Smooth muscle cell of the coronary artery (primary cell): ENCODE data around the gene NAMPT. TPM values are rescaled to one million over a fixed set of nuclear protein-coding genes. Genes with fewer than 3 reads are reported as not detected.

Experiments used
- total RNA-seq: library from RNA; depleted of rRNA; stranded (reverse); fragments of >200 nt; gene quantifications from 2 replicates; pipeline ENCODE4 v1.2.3, GENCODE V29; 2014; ENCODE audit warnings: low replicate concordance

NAMPT gene
- 29.1 and 153 TPM in 2 replicates for total RNA-seq

DNA sequence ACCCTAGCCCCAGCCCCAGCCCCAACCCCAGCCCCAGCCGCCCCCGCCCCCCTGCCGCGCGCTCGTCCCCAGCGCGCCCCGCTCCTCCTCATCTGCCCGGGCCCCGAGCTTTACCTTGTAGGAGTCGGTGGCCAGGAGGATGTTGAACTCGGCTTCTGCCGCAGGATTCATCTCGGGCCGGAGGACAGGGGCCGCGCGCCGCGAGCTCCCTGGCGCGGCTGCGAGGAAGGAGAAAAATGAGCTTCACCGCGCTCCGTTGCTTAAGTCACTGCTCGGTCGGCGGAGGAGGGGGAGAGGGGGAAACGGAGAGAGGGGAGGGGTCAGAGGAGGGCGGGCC is at the start of gene NAMPT:
Gene NAMPT (minus strand): TSS at position 270 of the 337 bp plus-strand sequence. CDS start 99 bp downstream, at position 171.

Other genes starting within 250 kb of the NAMPT start
- 23.8 and 27.4 TPM in 2 replicates for gene SYPL1, start 172.7 kb downstream of the NAMPT start, total RNA-seq